IMR-90 (cell line): ENCODE data around the gene EVPL. TPM values are rescaled to one million over a fixed set of nuclear protein-coding genes. Genes with fewer than 3 reads are reported as not detected.

Experiments used
- ATAC-seq: fragments of 200-7000 bp; cut with Tn5 transposase; 2 replicates; pipeline ENCODE4 v1.9.1; 2020; ENCODE audit warnings: low read depth, mild to moderate bottlenecking, moderate library complexity
- BruUV-seq: library from RNA; stranded (reverse); fragments of 400-500 nt; replicated peaks from 2 replicates; lab custom pipeline; 2021; lab: Mats Ljungman, UMichigan
- CTCF ChIA-PET: fragments of 300-600 bp; formaldehyde crosslinking; extraction: SDS; loops from one replicate; lab custom pipeline; 2021; ENCODE audit warnings: antibody characterized with exemption; lab: Yijun Ruan, JAX
- POLR2A ChIA-PET: fragments of 300-600 bp; sonication (Branson Sonifier 250); formaldehyde crosslinking; loops from one replicate; lab custom pipeline; 2022; ENCODE audit warnings: antibody characterized with exemption; ENCODE audit not compliant: unreplicated experiment; lab: Charles Lee
- DNase-seq: peaks from one replicate; pipeline ENCODE4 v3.0.0; 2013
- H2AFZ ChIP-seq: replicated peaks from 2 replicates; pipeline ENCODE3; 2013; ENCODE audit warnings: low read length, mild to moderate bottlenecking; ENCODE audit not compliant: poor library complexity
- H2AK5ac ChIP-seq: 2 replicates; pipeline ENCODE4 v1.6.1; 2013; ENCODE audit warnings: low read depth, low read length, inconsistent platforms
- H2AK9ac ChIP-seq: replicated peaks from 2 replicates; pipeline ENCODE3; 2013; ENCODE audit warnings: mild to moderate bottlenecking, low read depth, low read length, moderate library complexity; ENCODE audit not compliant: poor library complexity
- H2BK120ac ChIP-seq: 2 replicates; pipeline ENCODE4 v1.6.1; 2013; ENCODE audit warnings: low read depth, low read length, inconsistent platforms
- H2BK15ac ChIP-seq: 3 replicates; pipeline ENCODE4 v1.6.1; 2013; ENCODE audit warnings: low read depth, low read length, inconsistent platforms
- H2BK20ac ChIP-seq: 2 replicates; pipeline ENCODE4 v1.6.1; 2013; ENCODE audit warnings: low read depth, mild to moderate bottlenecking, inconsistent platforms, low read length, moderate library complexity
- H2BK5ac ChIP-seq: 2 replicates; pipeline ENCODE4 v1.6.1; 2013; ENCODE audit warnings: mild to moderate bottlenecking, low read depth, low read length, inconsistent platforms; ENCODE audit not compliant: poor library complexity, severe bottlenecking
- H3K14ac ChIP-seq: replicated peaks from 2 replicates; pipeline ENCODE4 v1.6.1; 2013; ENCODE audit warnings: low read depth, low read length, inconsistent platforms
- H3K18ac ChIP-seq: 2 replicates; pipeline ENCODE4 v1.6.1; 2013; ENCODE audit warnings: low read depth, low read length, control low read depth
- H3K23ac ChIP-seq: 2 replicates; pipeline ENCODE4 v1.6.1; 2013; ENCODE audit warnings: low read depth, low read length, inconsistent platforms
- H3K27ac ChIP-seq: 2 replicates; pipeline ENCODE4 v1.5.1; 2013; ENCODE audit warnings: mild to moderate bottlenecking, control low read depth, low read length; ENCODE audit not compliant: insufficient read depth
- H3K27me3 ChIP-seq: 2 replicates; pipeline ENCODE4 v1.6.1; 2013; ENCODE audit warnings: low read length; ENCODE audit not compliant: control insufficient read depth, insufficient read depth
- H3K36me3 ChIP-seq: 2 replicates; pipeline ENCODE4 v1.6.1; 2013; ENCODE audit warnings: low read length, mixed read lengths; ENCODE audit not compliant: control insufficient read depth, insufficient read depth
- H3K4ac ChIP-seq: 2 replicates; pipeline ENCODE4 v1.6.1; 2013; ENCODE audit warnings: low read depth, low read length, inconsistent platforms
- H3K4me1 ChIP-seq: 2 replicates; pipeline ENCODE4 v1.6.1; 2013; ENCODE audit warnings: low read length, mixed read lengths; ENCODE audit not compliant: control insufficient read depth, insufficient read depth
- H3K4me2 ChIP-seq: 2 replicates; pipeline ENCODE4 v1.6.1; 2013; ENCODE audit warnings: low read depth, mild to moderate bottlenecking, control low read depth, low read length, moderate library complexity
- H3K4me3 ChIP-seq: 2 replicates; pipeline ENCODE4 v1.5.1; 2013; ENCODE audit warnings: low read depth, mild to moderate bottlenecking, control low read depth, low read length, moderate library complexity; ENCODE audit not compliant: insufficient read depth
- H3K56ac ChIP-seq: 2 replicates; pipeline ENCODE4 v1.6.1; 2013; ENCODE audit warnings: low read length, inconsistent platforms; ENCODE audit not compliant: insufficient read depth; ENCODE audit errors: extremely low read depth
- H3K79me1 ChIP-seq, 2 experiments: 2 replicates each; pipeline ENCODE4 v1.6.1; 2013; ENCODE audit warnings: low read length in 2 of 2, inconsistent platforms in 1 of 2, low read depth in 1 of 2
- H3K9ac ChIP-seq: 2 replicates; pipeline ENCODE4 v1.6.1; 2013; ENCODE audit warnings: low read depth, low read length, control low read depth
- H3K9me1 ChIP-seq: 2 replicates; pipeline ENCODE4 v1.6.1; 2013; ENCODE audit warnings: low read length, inconsistent platforms; ENCODE audit not compliant: insufficient read depth
- H3K9me3 ChIP-seq: 2 replicates; pipeline ENCODE4 v1.6.1; 2013; ENCODE audit warnings: low read length; ENCODE audit not compliant: control insufficient read depth, insufficient read depth
- H4K20me1 ChIP-seq: 2 replicates; pipeline ENCODE4 v1.6.1; 2013; ENCODE audit warnings: low read length, inconsistent platforms; ENCODE audit not compliant: insufficient read depth
- H4K5ac ChIP-seq: 2 replicates; pipeline ENCODE4 v1.6.1; 2013; ENCODE audit warnings: mild to moderate bottlenecking, low read depth, low read length, control low read depth
- H4K8ac ChIP-seq, 2 experiments: 2 replicates each; pipeline ENCODE4 v1.6.1; 2013; ENCODE audit warnings: low read depth in 2 of 2, low read length in 2 of 2, control low read depth in 1 of 2, inconsistent platforms in 1 of 2
- H4K91ac ChIP-seq: 2 replicates; pipeline ENCODE4 v1.6.1; 2013; ENCODE audit warnings: low read depth, low read length, inconsistent platforms; ENCODE audit not compliant: insufficient read depth
- FOS ChIP-seq: fragments of 150-350 bp; IDR thresholded peaks from 2 replicates; pipeline ENCODE4 v1.6.1; 2016; ENCODE audit warnings: low read depth, low read length
- RFX5 ChIP-seq: IDR thresholded peaks from 2 replicates; pipeline ENCODE4 v1.8.0; 2012; ENCODE audit warnings: low read depth, mild to moderate bottlenecking, low read length, moderate library complexity
- WGBS, 2 experiments: methylation state at CpG; one replicate each; pipeline versions ENCODE4 v1.1.5 to v1.1.7; 2013; ENCODE audit warnings: missing lambda C conversion rate in 2 of 2; ENCODE audit not compliant: insufficient read length in 1 of 2; ENCODE audit errors: extremely low coverage in 2 of 2; 5-methylcytosine and 5-hydroxymethylcytosine counted together
- dilution Hi-C: fragments of 300-500 bp; cut with HindIII; formaldehyde crosslinking; loops from one replicate; pipeline ENCODE4 v1.14.3; 2018; ENCODE audit warnings: low sequenced_read_pairs; ENCODE audit not compliant: unreplicated experiment
- in situ Hi-C: fragments of 300-500 bp; cut with MboI; formaldehyde crosslinking; loops from 3 replicates; pipeline ENCODE4 v1.14.3; 2019; ENCODE audit warnings: low sequenced_read_pairs, inconsistent platforms, mixed read lengths
- intact Hi-C: fragments of 100-400 bp; cut with micrococcal nuclease; formaldehyde crosslinking; loops from 2 replicates; pipeline ENCODE4 v1.10.0; 2022
- polyA plus RNA-seq, 3 experiments: library from polyadenylated mRNA; depleted of rRNA; stranded (reverse); fragments of >200 nt; gene quantifications; 2 replicates each; pipeline ENCODE4 v1.2.3, GENCODE V29; 2012; ENCODE audit warnings: low replicate concordance in 1 of 3
- total RNA-seq: library from RNA; depleted of rRNA; stranded (reverse); fragments of >200 nt; gene quantifications from 2 replicates; pipeline ENCODE4 v1.2.3, GENCODE V29; 2012

The EVPL gene
- total and polyA plus RNA-seq, 2 of the 4 experiments (the other 2 are of a cell fraction), result not detected

GRCh38 chr17:76004750-76005262 lies 22.3 kb downstream of the EVPL start:
- H3K4me3 ChIP-seq, result no peak overlapping the region
- no peak overlapping the region; the same call in 1 of the 2 replicates for H3K14ac ChIP-seq
- WGBS, 2 experiments, result 79% methylated on average over 2 of the region's 8 CpGs; no CpG with 5 or more reads in 1 of the 2 experiments
- CTCF ChIA-PET, result interaction anchor here (1.5 to 2.0 kb wide), 3 partner anchors 9 to 100 kb away, joined by 5 to 7 read pairs (median 6); partner anchors contain the start of genes ACOX1, MRPL38 and TEN1
- H3K27ac ChIP-seq, result 0 out of 2 replicates have a peak overlapping the region, but pooled peaks have one; percentile 6
- peak overlapping the region; percentile 21 for H2AK9ac ChIP-seq
- no peak overlapping the region for H2BK5ac ChIP-seq
- no peaks in the 10 kb centered on the region for H3K9me1 ChIP-seq
- H3K36me3 ChIP-seq, result peaks cover 3% of the 10 kb centered on the region; the same call in 1 of the 2 replicates
- peak; percentile 58 for DNase-seq
- no peak overlapping the region for H4K5ac ChIP-seq
- peak overlapping the region; percentile 78; the same call in 1 of the 2 replicates for H2AK5ac ChIP-seq
- H2BK120ac ChIP-seq, result peak overlapping the region; percentile 44
- dilution Hi-C loops, result no loop called here
- H3K9ac ChIP-seq, result no peak overlapping the region
- in situ Hi-C loops, result loop anchor here (5.0 kb wide), 1 partner anchor 93 kb away; no protein-coding TSS in a partner anchor
- no peaks in the 10 kb centered on the region for H3K27me3 ChIP-seq
- POLR2A ChIA-PET, result no interaction called here
- peak overlapping the region; percentile 65 for H3K4ac ChIP-seq
- no peak overlapping the region for H2BK15ac ChIP-seq
- intact Hi-C loops, result loop anchor here (1.0 to 5.0 kb wide), 2 partner anchors 100 to 292 kb away; no protein-coding TSS in a partner anchor
- H3K23ac ChIP-seq, result no peak overlapping the region
- no peaks in the 10 kb centered on the region for H3K9me3 ChIP-seq
- no TSS peak for BruUV-seq
- H2BK20ac ChIP-seq, result peak overlapping the region; percentile 62; the same call in 1 of the 2 replicates
- no peak overlapping the region for H3K56ac ChIP-seq
- TF ChIP-seq RFX5, result no peak
- peak; percentile 53; the same call in 1 of the 2 replicates for TF ChIP-seq FOS
- H3K4me2 ChIP-seq, result no peak overlapping the region
- peak overlapping the region; percentile 41 to 66; a peak in 1 of 4 replicates for H4K8ac ChIP-seq
- H3K79me1 ChIP-seq, result peaks cover 0 to 3% of the 10 kb centered on the region in 2 experiments; a peak in 1 of 4 replicates
- no peaks in the 10 kb centered on the region for H4K20me1 ChIP-seq
- H3K18ac ChIP-seq, result no peak overlapping the region
- peak overlapping the region; percentile 49; the same call in 1 of the 2 replicates for H4K91ac ChIP-seq
- H2AFZ ChIP-seq, result peak overlapping the region; percentile 63
- H3K4me1 ChIP-seq, result peaks cover 7% of the 10 kb centered on the region
- ATAC-seq, result peak; percentile 49
